ENCODE data around the gene ZNRF3.

Gene ZNRF3

GRCh38 chr22:28984482-28985158 lies 101.2 kb downstream of the ZNRF3 start:
- H3K4me2 ChIP-seq (ENCODE audit: low read length) = no peak overlapping the region
- H3K9me3 ChIP-seq (ENCODE audit: insufficient read depth, low read depth, low read length) = no peaks in the 10 kb centered on the region
- WGBS (ENCODE audit: extremely low coverage, insufficient coverage, insufficient read length) = no CpG with 5 or more reads among the region's 6 CpGs
- no peak overlapping the region for H2AK5ac ChIP-seq (ENCODE audit: low read length)
- no peak overlapping the region for H3K18ac ChIP-seq (ENCODE audit: low read length)
- no peaks in the 10 kb centered on the region for H3K36me3 ChIP-seq (ENCODE audit: control insufficient read depth in 1 of 2, insufficient read depth in 2 of 2, low read length in 2 of 2)
- no peak overlapping the region for H3K4ac ChIP-seq (ENCODE audit: low read depth, low read length)
- H3K79me1 ChIP-seq (ENCODE audit: low read length) = peaks cover 22% of the 10 kb centered on the region
- peak overlapping the region; percentile 2 for H2BK5ac ChIP-seq (ENCODE audit: low read depth, low read length, poor library complexity)
- H3K9ac ChIP-seq (ENCODE audit: low read length) = no peak overlapping the region
- no peak overlapping the region for H3K4me3 ChIP-seq (ENCODE audit: low read depth, low read length)
- no peak overlapping the region for H4K12ac ChIP-seq (ENCODE audit: low read depth, low read length)
- H4K91ac ChIP-seq (ENCODE audit: low read depth, low read length) = peak overlapping the region; percentile 63
- DNase-seq = peak; percentile 88 to 92
- H3K14ac ChIP-seq (ENCODE audit: low read length) = no peak overlapping the region
- H3K79me2 ChIP-seq (ENCODE audit: control insufficient read depth, insufficient read depth, low read length, poor library complexity) = no peaks in the 10 kb centered on the region
- peaks cover 27 to 34% of the 10 kb centered on the region in 2 experiments for H3K4me1 ChIP-seq (ENCODE audit: control insufficient read depth in 1 of 2, insufficient read depth in 2 of 2, low read length in 2 of 2)
- H3K27me3 ChIP-seq (ENCODE audit: insufficient read depth, low read length) = no peaks in the 10 kb centered on the region
- H2BK12ac ChIP-seq (ENCODE audit: low read length) = peak overlapping the region; percentile 10
- no peak overlapping the region for H3K23ac ChIP-seq (ENCODE audit: low read length)
- H2AFZ ChIP-seq (ENCODE audit: insufficient read depth, low read length, poor library complexity) = no peak overlapping the region
- peak overlapping the region; percentile 90 for H2BK120ac ChIP-seq (ENCODE audit: insufficient read depth, low read length, poor library complexity)
- H3K27ac ChIP-seq (ENCODE audit: low read depth, low read length) = peak overlapping the region; percentile 73
- H4K8ac ChIP-seq (ENCODE audit: low read depth, low read length) = no peak overlapping the region

DNA sequence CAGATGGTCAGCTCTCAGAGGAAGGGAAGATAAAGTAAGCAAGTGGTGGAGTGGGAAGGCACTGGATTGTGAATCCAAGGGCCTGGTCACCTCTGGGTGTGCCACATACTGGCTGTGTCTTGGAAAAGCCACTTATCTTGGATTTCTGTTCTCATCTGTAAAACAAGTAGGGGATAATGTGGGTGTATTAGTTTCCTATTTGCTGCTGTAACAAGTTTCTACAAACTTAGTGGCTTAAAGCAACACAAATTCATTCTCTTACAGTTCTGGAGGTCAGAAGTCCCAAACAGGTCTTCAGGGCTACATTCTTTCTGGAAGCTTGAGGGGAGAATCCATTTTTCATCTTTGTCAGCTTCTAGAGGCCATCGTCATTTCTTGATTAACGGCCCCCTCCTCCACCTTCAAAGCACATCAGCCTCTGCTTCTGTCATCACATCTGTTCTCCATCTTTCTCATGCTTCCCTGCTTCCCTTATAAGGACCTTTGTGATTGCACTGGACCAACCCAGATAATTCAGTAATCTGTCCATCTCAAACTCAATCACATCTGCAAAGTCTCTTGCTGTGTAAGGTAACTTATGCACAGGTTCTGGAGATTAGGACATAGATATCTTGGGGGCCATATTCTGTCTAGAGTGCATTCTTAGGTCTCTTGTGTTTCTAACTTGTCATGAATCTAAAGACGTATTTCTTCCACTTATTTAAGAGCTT lies 102.4 kb downstream of the ZNRF3 start:
- peak overlapping the region; percentile 62 for H2BK5ac ChIP-seq (ENCODE audit: low read depth, low read length, poor library complexity)
- no peak overlapping the region for H3K14ac ChIP-seq (ENCODE audit: low read length)
- H4K91ac ChIP-seq (ENCODE audit: low read depth, low read length) = peak overlapping the region; percentile 67
- H3K4me3 ChIP-seq (ENCODE audit: low read depth, low read length) = no peak overlapping the region
- peaks cover 2% of the 10 kb centered on the region in 2 experiments for H3K36me3 ChIP-seq (ENCODE audit: control insufficient read depth in 1 of 2, insufficient read depth in 2 of 2, low read length in 2 of 2)
- no CpG with 5 or more reads among the region's 3 CpGs for WGBS (ENCODE audit: extremely low coverage, insufficient coverage, insufficient read length)
- H3K4me2 ChIP-seq (ENCODE audit: low read length) = peak overlapping the region; percentile 2
- no peaks in the 10 kb centered on the region for H3K9me3 ChIP-seq (ENCODE audit: insufficient read depth, low read depth, low read length)
- H2AK5ac ChIP-seq (ENCODE audit: low read length) = no peak overlapping the region
- H3K4ac ChIP-seq (ENCODE audit: low read depth, low read length) = no peak overlapping the region
- no peak for DNase-seq
- H2BK12ac ChIP-seq (ENCODE audit: low read length) = peak overlapping the region; percentile 42
- peak overlapping the region; percentile 40 for H4K8ac ChIP-seq (ENCODE audit: low read depth, low read length)
- no peaks in the 10 kb centered on the region for H3K27me3 ChIP-seq (ENCODE audit: insufficient read depth, low read length)
- no peak overlapping the region for H4K12ac ChIP-seq (ENCODE audit: low read depth, low read length)
- H3K18ac ChIP-seq (ENCODE audit: low read length) = peak overlapping the region; percentile 49
- H2AFZ ChIP-seq (ENCODE audit: insufficient read depth, low read length, poor library complexity) = no peak overlapping the region
- H2BK120ac ChIP-seq (ENCODE audit: insufficient read depth, low read length, poor library complexity) = peak overlapping the region; percentile 62
- no peak overlapping the region for H3K23ac ChIP-seq (ENCODE audit: low read length)
- peaks cover 24% of the 10 kb centered on the region for H3K79me1 ChIP-seq (ENCODE audit: low read length)
- H3K79me2 ChIP-seq (ENCODE audit: control insufficient read depth, insufficient read depth, low read length, poor library complexity) = no peaks in the 10 kb centered on the region
- peaks cover 27 to 34% of the 10 kb centered on the region in 2 experiments for H3K4me1 ChIP-seq (ENCODE audit: control insufficient read depth in 1 of 2, insufficient read depth in 2 of 2, low read length in 2 of 2)
- H3K9ac ChIP-seq (ENCODE audit: low read length) = no peak overlapping the region
- peak overlapping the region; percentile 73 for H3K27ac ChIP-seq (ENCODE audit: low read depth, low read length)

GRCh38 chr22:28986366-28986765 lies 103.0 kb downstream of the ZNRF3 start:
- Histone ChIP-seq H3K18ac (ENCODE audit: low read length) (no peak overlapping the region), H3K79me1 (ENCODE audit: low read length) (peaks cover 24% of the 10 kb centered on the region), H3K27ac (ENCODE audit: low read depth, low read length) (peak overlapping the region; percentile 74), H3K9me3 (ENCODE audit: insufficient read depth, low read depth, low read length) (no peaks in the 10 kb centered on the region), H4K91ac (ENCODE audit: low read depth, low read length) (no peak overlapping the region), H3K23ac (ENCODE audit: low read length) (no peak overlapping the region), H3K79me2 (ENCODE audit: control insufficient read depth, insufficient read depth, low read length, poor library complexity) (no peaks in the 10 kb centered on the region), H2BK5ac (ENCODE audit: low read depth, low read length, poor library complexity) (no peak overlapping the region), H3K4me1 (ENCODE audit: control insufficient read depth in 1 of 2, insufficient read depth in 2 of 2, low read length in 2 of 2) (peaks cover 27 to 34% of the 10 kb centered on the region in 2 experiments), H2AFZ (ENCODE audit: insufficient read depth, low read length, poor library complexity) (no peak overlapping the region), H2BK120ac (ENCODE audit: insufficient read depth, low read length, poor library complexity) (no peak overlapping the region), H3K9ac (ENCODE audit: low read length) (no peak overlapping the region), H4K12ac (ENCODE audit: low read depth, low read length) (no peak overlapping the region), H3K36me3 (ENCODE audit: control insufficient read depth in 1 of 2, insufficient read depth in 2 of 2, low read length in 2 of 2) (peaks cover 3 to 4% of the 10 kb centered on the region in 2 experiments), H2AK5ac (ENCODE audit: low read length) (no peak overlapping the region), H4K8ac (ENCODE audit: low read depth, low read length) (no peak overlapping the region), H2BK12ac (ENCODE audit: low read length) (no peak overlapping the region), H3K14ac (ENCODE audit: low read length) (no peak overlapping the region), H3K4me3 (ENCODE audit: low read depth, low read length) (no peak overlapping the region), H3K4ac (ENCODE audit: low read depth, low read length) (no peak overlapping the region), H3K27me3 (ENCODE audit: insufficient read depth, low read length) (no peaks in the 10 kb centered on the region), H3K4me2 (ENCODE audit: low read length) (peak overlapping the region; percentile 18)
- no CpG with 5 or more reads among the region's 3 CpGs for WGBS (ENCODE audit: extremely low coverage, insufficient coverage, insufficient read length)
- peak in 1 of 2 donors; percentile 68 for DNase-seq

- Histone ChIP-seq H2BK120ac (ENCODE audit: insufficient read depth, low read length, poor library complexity) (no peak overlapping the region), H3K79me2 (ENCODE audit: control insufficient read depth, insufficient read depth, low read length, poor library complexity) (no peaks in the 10 kb centered on the region), H4K91ac (ENCODE audit: low read depth, low read length) (no peak overlapping the region), H3K27ac (ENCODE audit: low read depth, low read length) (no peak overlapping the region), H2BK12ac (ENCODE audit: low read length) (no peak overlapping the region), H3K4ac (ENCODE audit: low read depth, low read length) (no peak overlapping the region), H2BK5ac (ENCODE audit: low read depth, low read length, poor library complexity) (no peak overlapping the region), H3K27me3 (ENCODE audit: insufficient read depth, low read length) (no peaks in the 10 kb centered on the region), H3K79me1 (ENCODE audit: low read length) (peaks cover 17% of the 10 kb centered on the region), H3K9ac (ENCODE audit: low read length) (no peak overlapping the region), H3K36me3 (ENCODE audit: control insufficient read depth in 1 of 2, insufficient read depth in 2 of 2, low read length in 2 of 2) (peaks cover 7 to 13% of the 10 kb centered on the region in 2 experiments), H4K8ac (ENCODE audit: low read depth, low read length) (no peak overlapping the region), H4K12ac (ENCODE audit: low read depth, low read length) (no peak overlapping the region), H3K9me3 (ENCODE audit: insufficient read depth, low read depth, low read length) (no peaks in the 10 kb centered on the region), H3K14ac (ENCODE audit: low read length) (no peak overlapping the region), H3K18ac (ENCODE audit: low read length) (peak overlapping the region; percentile 35), H3K4me3 (ENCODE audit: low read depth, low read length) (no peak overlapping the region), H2AFZ (ENCODE audit: insufficient read depth, low read length, poor library complexity) (no peak overlapping the region), H3K4me2 (ENCODE audit: low read length) (no peak overlapping the region), H3K23ac (ENCODE audit: low read length) (no peak overlapping the region), H3K4me1 (ENCODE audit: control insufficient read depth in 1 of 2, insufficient read depth in 2 of 2, low read length in 2 of 2) (peaks cover 18 to 29% of the 10 kb centered on the region in 2 experiments), H2AK5ac (ENCODE audit: low read length) (no peak overlapping the region)
- whole genome bisulfite sequencing (ENCODE audit: extremely low coverage, insufficient coverage, insufficient read length) = no CpG with 5 or more reads among the region's 4 CpGs
- no peak for DNase-seq
Observed at GRCh38 chr22:28988457-28988856, 105.1 kb downstream of the ZNRF3 start.
